Heart left ventricle (tissue), 16 donors: Measurements from ENCODE around the gene OSGEP. TPM values are rescaled to one million over a fixed set of nuclear protein-coding genes. Genes with fewer than 3 reads are reported as not detected.

Source experiments
- ATAC-seq, 4 donors: fragments of 200-7000 bp; cut with Tn5 transposase; one replicate each; pipeline ENCODE4 v1.9.1; 2020 to 2022; ENCODE audit warnings: moderate library complexity in 4 of 4, mild to moderate bottlenecking in 3 of 4, moderate number of reproducible peaks in 1 of 4
- DNase-seq, 5 donors: peaks; one replicate each; pipeline ENCODE4 v3.0.0-alpha.2; 2020
- H3K27ac ChIP-seq, 12 donors: fragments of 200-600 bp; sonication (generic) in 4 of 12; one replicate each; pipeline versions ENCODE4 v1.5.0 to v1.8.0; 2016 to 2022; ENCODE audit warnings: mild to moderate bottlenecking in 2 of 12
- H3K27me3 ChIP-seq, 9 donors: fragments of 200-600 bp; sonication (generic) in 2 of 9; one replicate each; pipeline versions ENCODE4 v1.5.1 to v1.8.0; 2016 to 2022; ENCODE audit warnings: mild to moderate bottlenecking in 3 of 9
- H3K36me3 ChIP-seq, 9 donors: fragments of 200-600 bp; sonication (generic) in 2 of 9; one replicate each; pipeline versions ENCODE4 v1.5.0 to v1.8.0; 2018 to 2022; ENCODE audit warnings: mild to moderate bottlenecking in 2 of 9
- H3K4me1 ChIP-seq, 12 donors: fragments of 200-600 bp; sonication (generic) in 4 of 12; one replicate each; pipeline versions ENCODE4 v1.5.0 to v1.8.0; 2016 to 2022; ENCODE audit warnings: mild to moderate bottlenecking in 3 of 12
- H3K4me3 ChIP-seq, 12 donors: fragments of 200-600 bp; sonication (generic) in 4 of 12; one replicate each; pipeline versions ENCODE4 v1.5.0 to v1.8.0; 2017 to 2022; ENCODE audit warnings: mild to moderate bottlenecking in 9 of 12, moderate library complexity in 4 of 12
- H3K9me3 ChIP-seq, 12 donors: fragments of 200-600 bp; sonication (generic) in 4 of 12; one replicate each; pipeline versions ENCODE4 v1.5.0 to v1.8.0; 2016 to 2022; ENCODE audit warnings: mild to moderate bottlenecking in 1 of 12
- CTCF ChIP-seq, 12 donors: fragments of 200-600 bp; sonication (generic) in 4 of 12; IDR thresholded peaks; one replicate each; pipeline versions ENCODE4 v1.5.0 to v1.8.0; 2018 to 2022; ENCODE audit warnings: antibody characterized with exemption in 12 of 12, mild to moderate bottlenecking in 5 of 12
- POLR2A ChIP-seq, 2 donors: fragments of 450-650 bp; IDR thresholded peaks; one replicate each; pipeline ENCODE4 v1.6.1; 2017; ENCODE audit warnings: antibody characterized with exemption in 2 of 2, mild to moderate bottlenecking in 2 of 2, moderate library complexity in 2 of 2
- WGBS, 4 donors: extraction: QIAGEN DNeasy Blood & Tissue Kit in 2 of 4; methylation state at CpG; one replicate each; pipeline versions ENCODE4 v1.1.5 to v1.1.7; 2013 to 2018; 5-methylcytosine and 5-hydroxymethylcytosine counted together
- intact Hi-C, 10 donors: fragments of 100-400 bp; cut with DNase I; formaldehyde crosslinking; loops; one replicate each; pipeline versions ENCODE4 v1.11.1 to v1.14.2; 2022
- polyA plus RNA-seq, 2 donors: library from polyadenylated mRNA; stranded (reverse); fragments of 200-250 nt; gene quantifications; one replicate each; pipeline ENCODE4 v1.2.3, GENCODE V29; 2013
- total RNA-seq, 9 donors: library from RNA; depleted of rRNA in 2 of 9; stranded (reverse); fragments of >200 nt in 2 of 9; fragmentation: NEBNext Ultra II Directional in 3 of 9; extraction: Animal tissue kit (Norgen Biotek cat#: 25700) in 3 of 9; gene quantifications; one replicate each; pipeline versions ENCODE4 v1.1.0 to v1.2.4, GENCODE V29; 2016 to 2023
- donor health status: ischemic (EF 13 %, LVEDD 7.1; RV severe dilation, severe dysfunction).
- donor health status: healthy with polysubstance abuse.
- donor health status: DM: no; HTN: yes; CAD: no.
- donor health status: DM: no; HTN: no; CAD: no.
- donor health status: ischemic (EF 25% LVEDD 6.9; RV normal size, moderate dysfunction).
- donor health status: ischemic (EF 25% LVEDD 5.7; RV mildly dilated, moderate dysfunction).
- donor health status: healthy.
- donor health status: DM: yes; HTN: yes; CAD: no.
- donor health status: ischemic (EF 35%, LVEDD 5.7; RV mildly dilated, moderate dysfunction).
- donor health status: nonischemic (EF 11% LVEDD 7.7; RV severe dilation, severe dysfunction).
- donor health status: DM: yes; HTN: yes; CAD: no.
- donor health status: PGD.
- donor health status: ischemic (EF 29% LVEDD 5.4; RV normal size, mild dysfunction).
- donor health status: nonischemic (EF 23%, LVEDD 6.1; RV moderate dilation, normal function).

OSGEP gene
- total and polyA plus RNA-seq, 11 donors: 16.1 to 40.9 (median 21.6) TPM

- Histone ChIP-seq H3K36me3 (peaks cover 0 to 100% (median 97%) of the 10 kb centered on the region in 9 donors), H3K4me3 (no peak overlapping the region), H3K4me1 (no peaks in the 10 kb centered on the region), H3K9me3 (no peaks in the 10 kb centered on the region), H3K27me3 (no peaks in the 10 kb centered on the region), H3K27ac (no peak overlapping the region)
- ATAC-seq: no peak
- TF ChIP-seq POLR2A (IDR thresholded peaks at IDR 0.05) (no peak), CTCF (IDR thresholded peaks at IDR 0.05) (no peak)
- DNase-seq: no peak
- intact Hi-C loops: no loop called here
- 92 to 100% (median 97%) methylated on average over 1 of the region's 1 CpG for WGBS, 4 donors
Measured at GRCh38 chr14:20400589-20400964, 54.0 kb downstream of the OSGEP start.

- H3K4me1 ChIP-seq: no peaks in the 10 kb centered on the region
- ATAC-seq (no peak), DNase-seq (no peak)
- no peak overlapping the region for H3K4me3 ChIP-seq
- H3K9me3 ChIP-seq: no peaks in the 10 kb centered on the region
- WGBS, 4 donors: 92 to 95% (median 93%) methylated on average over 3 of the region's 3 CpGs
- TF ChIP-seq CTCF (IDR thresholded peaks at IDR 0.05) (no peak), POLR2A (IDR thresholded peaks at IDR 0.05) (no peak)
- peaks cover 0 to 100% (median 96%) of the 10 kb centered on the region in 9 donors for H3K36me3 ChIP-seq
- no peak overlapping the region for H3K27ac ChIP-seq
- intact Hi-C loops: no loop called here
- no peaks in the 10 kb centered on the region for H3K27me3 ChIP-seq
Measured at GRCh38 chr14:20397511-20397910, 57.1 kb downstream of the OSGEP start.

Other genes with a start within 250 kb of the OSGEP start
- not detected for gene OR11H6, start 231.1 kb downstream of the OSGEP start, total RNA-seq
- not detected for gene OR11H6, start 231.1 kb downstream of the OSGEP start, polyA plus RNA-seq
- not detected for gene OR11H7, start 225.8 kb downstream of the OSGEP start, total RNA-seq
- gene OR11H7, start 225.8 kb downstream of the OSGEP start, polyA plus RNA-seq: not detected
- not detected for gene OR11H4, start 215.5 kb downstream of the OSGEP start, total RNA-seq
- not detected for gene OR11H4, start 215.5 kb downstream of the OSGEP start, polyA plus RNA-seq
- 10 to 100 TPM in 4 of 9 donors, 1 to 10 TPM in 5; 6.1 to 17.0 (median 9.3) TPM for gene TTC5, start 148.9 kb downstream of the OSGEP start, total RNA-seq
- gene TTC5, start 148.9 kb downstream of the OSGEP start, polyA plus RNA-seq: 1 to 10 TPM; 3.2 to 7.4 TPM
- gene CCNB1IP1, start 121.5 kb downstream of the OSGEP start, total RNA-seq: 10 to 100 TPM; 24.5 to 85.6 (median 53.0) TPM
- gene CCNB1IP1, start 121.5 kb downstream of the OSGEP start, polyA plus RNA-seq: 10 to 100 TPM; 84.9 to 99.1 TPM
- gene PARP2, start 111.2 kb downstream of the OSGEP start, total RNA-seq: 10 to 100 TPM in 7 of 9 donors, 1 to 10 TPM in 2; 6.8 to 20.0 (median 16.2) TPM
- 10 to 100 TPM; 10.1 to 21.1 TPM for gene PARP2, start 111.2 kb downstream of the OSGEP start, polyA plus RNA-seq
- gene TEP1, start 41.3 kb downstream of the OSGEP start, total RNA-seq: 10 to 100 TPM in 4 of 9 donors, 1 to 10 TPM in 5; 4.1 to 31.3 (median 9.8) TPM
- gene TEP1, start 41.3 kb downstream of the OSGEP start, polyA plus RNA-seq: 1 to 10 TPM; 7.4 to 9.0 TPM
- under 1 TPM; 0.07 to 1.00 (median 0.58) TPM for gene KLHL33, start 18.6 kb downstream of the OSGEP start, total RNA-seq
- gene KLHL33, start 18.6 kb downstream of the OSGEP start, polyA plus RNA-seq: under 1 TPM; 0.25 to 0.61 TPM
- 10 to 100 TPM; 60.4 to 92.6 (median 76.4) TPM for gene APEX1, start 414 bp upstream of the OSGEP start, total RNA-seq
- gene APEX1, start 414 bp upstream of the OSGEP start, polyA plus RNA-seq: 100 to 1,000 TPM in 1 of 2 donors, 10 to 100 TPM in 1; 47.9 to 109 TPM
- 10 to 100 TPM; 12.3 to 25.3 (median 18.0) TPM for gene PIP4P1, start 6.6 kb upstream of the OSGEP start, total RNA-seq
- gene PIP4P1, start 6.6 kb upstream of the OSGEP start, polyA plus RNA-seq: 10 to 100 TPM; 13.9 to 39.8 TPM
- 10 to 100 TPM in 6 of 9 donors, 1 to 10 TPM in 3; 4.2 to 38.5 (median 10.5) TPM for gene PNP, start 14.6 kb upstream of the OSGEP start, total RNA-seq
- 10 to 100 TPM in 1 of 2 donors, 1 to 10 TPM in 1; 5.9 to 29.8 TPM for gene PNP, start 14.6 kb upstream of the OSGEP start, polyA plus RNA-seq
- gene RNASE10, start 50.7 kb upstream of the OSGEP start, total RNA-seq: under 1 TPM in 5 of 9 donors, not detected in 4; 0.21 to 0.34 (median 0.27) TPM
- not detected for gene RNASE10, start 50.7 kb upstream of the OSGEP start, polyA plus RNA-seq
- not detected for gene RNASE9, start 106.2 kb upstream of the OSGEP start, total RNA-seq
- not detected for gene RNASE9, start 106.2 kb upstream of the OSGEP start, polyA plus RNA-seq
- gene RNASE11, start 133.2 kb upstream of the OSGEP start, total RNA-seq: not detected
- gene RNASE11, start 133.2 kb upstream of the OSGEP start, polyA plus RNA-seq: not detected
- gene RNASE12, start 136.6 kb upstream of the OSGEP start, total RNA-seq: not detected
- gene RNASE12, start 136.6 kb upstream of the OSGEP start, polyA plus RNA-seq: not detected
- gene OR6S1, start 186.9 kb upstream of the OSGEP start, total RNA-seq: not detected
- gene OR6S1, start 186.9 kb upstream of the OSGEP start, polyA plus RNA-seq: not detected
- 10 to 100 TPM in 3 of 9 donors, 1 to 10 TPM in 6; 4.7 to 22.2 (median 8.1) TPM for gene RNASE4, start 229.7 kb upstream of the OSGEP start, total RNA-seq
- gene RNASE4, start 229.7 kb upstream of the OSGEP start, polyA plus RNA-seq: 1 to 10 TPM; 9.8 TPM
- 1 to 10 TPM; 2.1 to 9.3 (median 4.0) TPM for gene ANG, start 234.0 kb upstream of the OSGEP start, total RNA-seq
- gene ANG, start 234.0 kb upstream of the OSGEP start, polyA plus RNA-seq: 1 to 10 TPM; 3.3 to 4.3 TPM